Measurements from ENCODE around the gene CHGA. TPM values are rescaled to one million over a fixed set of nuclear protein-coding genes. Genes with fewer than 3 reads are reported as not detected.

Gene CHGA
- total RNA-seq, 3 donors from 2014 or later = 0.98 to 1.3 TPM; not detected in 1

DNA sequence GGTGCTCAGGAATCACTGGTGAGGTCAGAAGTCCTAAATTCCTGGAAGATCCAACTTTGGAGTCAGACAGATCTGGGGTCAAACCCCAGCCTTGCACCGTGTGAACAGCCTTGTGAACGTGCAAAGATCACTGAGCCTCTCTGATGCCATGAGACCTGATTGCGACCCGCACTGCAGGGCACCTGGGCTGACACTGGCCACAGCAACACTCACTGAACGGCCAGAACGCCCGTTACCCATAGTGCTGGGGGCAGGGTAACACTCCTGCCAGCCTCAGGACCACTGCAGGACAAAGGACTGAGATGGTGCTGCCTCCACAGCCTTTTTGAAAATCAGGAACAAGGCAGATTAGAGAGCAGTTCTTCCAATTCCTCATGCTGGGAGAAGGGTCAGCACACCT, 28.3 kb downstream of the CHGA start:
- H3K4me1 ChIP-seq = no peaks in the 10 kb centered on the region
- H3K9me3 ChIP-seq = no peaks in the 10 kb centered on the region
- H3K27ac ChIP-seq = no peak overlapping the region
- no peak overlapping the region for H3K4me3 ChIP-seq
- intact Hi-C loops (cut with DNase I; ENCODE audit: low total_unique reads) = loop anchor here (10.0 kb wide), 2 partner anchors 84 to 164 kb away; partner anchors contain the start of gene ITPK1
- no peaks in the 10 kb centered on the region for H3K27me3 ChIP-seq
- DNase-seq (ENCODE audit: low spot score in 2 of 2) = no peak
- no peak for TF ChIP-seq POLR2AphosphoS5 (IDR thresholded peaks at IDR 0.05)
- no peak for TF ChIP-seq POLR2A (IDR thresholded peaks at IDR 0.05)
- TF ChIP-seq, protein P1, sequence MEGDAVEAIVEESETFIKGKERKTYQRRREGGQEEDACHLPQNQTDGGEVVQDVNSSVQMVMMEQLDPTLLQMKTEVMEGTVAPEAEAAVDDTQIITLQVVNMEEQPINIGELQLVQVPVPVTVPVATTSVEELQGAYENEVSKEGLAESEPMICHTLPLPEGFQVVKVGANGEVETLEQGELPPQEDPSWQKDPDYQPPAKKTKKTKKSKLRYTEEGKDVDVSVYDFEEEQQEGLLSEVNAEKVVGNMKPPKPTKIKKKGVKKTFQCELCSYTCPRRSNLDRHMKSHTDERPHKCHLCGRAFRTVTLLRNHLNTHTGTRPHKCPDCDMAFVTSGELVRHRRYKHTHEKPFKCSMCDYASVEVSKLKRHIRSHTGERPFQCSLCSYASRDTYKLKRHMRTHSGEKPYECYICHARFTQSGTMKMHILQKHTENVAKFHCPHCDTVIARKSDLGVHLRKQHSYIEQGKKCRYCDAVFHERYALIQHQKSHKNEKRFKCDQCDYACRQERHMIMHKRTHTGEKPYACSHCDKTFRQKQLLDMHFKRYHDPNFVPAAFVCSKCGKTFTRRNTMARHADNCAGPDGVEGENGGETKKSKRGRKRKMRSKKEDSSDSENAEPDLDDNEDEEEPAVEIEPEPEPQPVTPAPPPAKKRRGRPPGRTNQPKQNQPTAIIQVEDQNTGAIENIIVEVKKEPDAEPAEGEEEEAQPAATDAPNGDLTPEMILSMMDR (IDR thresholded peaks at IDR 0.05) = no peak
- H3K36me3 ChIP-seq = no peaks in the 10 kb centered on the region

DNA sequence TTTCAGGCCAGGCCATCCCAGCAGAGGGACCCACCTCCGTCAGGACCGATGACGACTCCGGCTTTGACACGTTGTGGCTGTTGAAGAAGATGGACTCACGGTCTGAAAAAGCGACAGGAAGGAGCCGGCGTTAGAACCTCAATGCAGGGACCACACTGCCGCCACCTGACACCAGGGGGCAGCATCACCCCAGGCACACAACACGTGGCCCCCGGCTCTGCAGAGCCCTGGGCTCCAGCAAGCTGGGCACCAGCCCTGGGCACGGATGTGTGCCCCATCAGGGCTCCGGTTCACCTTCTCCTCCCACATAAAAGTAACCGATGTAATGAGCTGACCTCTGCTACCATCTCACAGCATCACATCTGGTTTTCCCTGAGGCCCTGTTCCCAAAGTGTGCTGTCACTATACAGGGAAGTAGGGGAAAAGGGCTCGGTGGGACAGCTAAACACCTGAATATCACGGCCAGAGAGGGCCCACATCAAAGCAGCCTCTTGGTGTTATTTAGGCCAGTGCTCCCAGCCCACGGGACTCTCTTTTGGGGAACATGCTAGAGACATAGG, 29.0 kb downstream of the CHGA start:
- DNase-seq (ENCODE audit: low spot score in 2 of 2) = peak; percentile 36 to 67
- intact Hi-C loops (cut with DNase I; ENCODE audit: low total_unique reads) = loop anchor here (10.0 kb wide), 2 partner anchors 83 to 163 kb away; partner anchors contain the start of gene ITPK1
- H3K36me3 ChIP-seq = no peaks in the 10 kb centered on the region

DNA sequence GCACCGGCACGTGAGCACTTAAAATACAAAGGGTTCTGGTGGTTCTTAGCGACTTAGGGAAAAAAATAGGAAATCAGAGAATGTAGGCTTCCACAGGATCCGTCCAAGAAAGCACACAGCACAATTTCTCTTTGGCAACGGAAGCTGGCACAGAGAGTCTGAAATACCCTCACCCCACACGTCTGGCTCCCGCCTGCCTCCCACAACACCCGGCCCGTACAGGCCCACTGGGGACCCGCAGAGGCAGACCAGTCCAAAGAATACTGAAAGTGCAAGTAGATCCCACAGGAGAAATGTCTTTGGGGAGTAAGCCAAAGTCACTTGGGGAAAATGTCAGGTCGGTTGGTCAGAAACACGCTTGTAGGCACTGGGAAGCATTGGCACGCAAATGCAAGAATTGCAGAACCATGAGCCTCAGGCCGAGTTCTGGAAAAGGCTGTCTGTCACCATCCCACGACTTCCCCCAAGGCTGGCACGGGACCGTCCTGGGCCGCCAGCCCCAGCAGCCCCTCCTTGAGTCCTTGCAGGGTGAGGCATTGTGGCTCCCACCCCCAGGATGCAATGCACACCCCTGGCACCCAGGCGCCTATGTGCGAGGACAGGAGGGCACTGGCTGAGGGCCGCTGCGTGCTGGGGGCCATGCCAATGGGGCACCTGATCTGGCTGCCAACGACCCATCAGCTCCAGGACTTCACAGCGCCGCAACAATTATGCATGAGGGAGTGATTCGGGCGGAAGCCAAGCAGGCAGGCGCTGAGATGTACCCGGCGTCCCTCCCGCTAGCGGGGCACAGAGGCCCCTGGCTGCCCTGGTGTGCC, 29.7 kb downstream of the CHGA start:
- Histone ChIP-seq H3K4me1 (no peaks in the 10 kb centered on the region), H3K27me3 (no peaks in the 10 kb centered on the region), H3K36me3 (no peaks in the 10 kb centered on the region), H3K9me3 (no peaks in the 10 kb centered on the region), H3K4me3 (peak overlapping the region in 1 of 3 donors; percentile 9), H3K27ac (no peak overlapping the region)
- no peak for TF ChIP-seq POLR2AphosphoS5 (IDR thresholded peaks at IDR 0.05)
- no peak for TF ChIP-seq POLR2A (IDR thresholded peaks at IDR 0.05)
- TF ChIP-seq, protein P1 (IDR thresholded peaks at IDR 0.05) = no peak
- intact Hi-C loops (cut with DNase I; ENCODE audit: low total_unique reads) = loop anchor here (10.0 kb wide), 2 partner anchors 82 to 162 kb away; partner anchors contain the start of gene ITPK1
- no peak for DNase-seq (ENCODE audit: low spot score in 2 of 2)

More for the DNA sequence above, 29.0 kb downstream of the CHGA start:
- no peaks in the 10 kb centered on the region for H3K4me1 ChIP-seq
- TF ChIP-seq, protein P1 (IDR thresholded peaks at IDR 0.05) = peak; percentile 69 to 91 (median 89)
- TF ChIP-seq POLR2A (IDR thresholded peaks at IDR 0.05) = no peak
- peak in 1 of 3 donors; percentile 11 for TF ChIP-seq POLR2AphosphoS5 (IDR thresholded peaks at IDR 0.05)
- H3K4me3 ChIP-seq = peak overlapping the region in 1 of 3 donors; percentile 9
- H3K27ac ChIP-seq = no peak overlapping the region
- no peaks in the 10 kb centered on the region for H3K27me3 ChIP-seq
- no peaks in the 10 kb centered on the region for H3K9me3 ChIP-seq

DNA sequence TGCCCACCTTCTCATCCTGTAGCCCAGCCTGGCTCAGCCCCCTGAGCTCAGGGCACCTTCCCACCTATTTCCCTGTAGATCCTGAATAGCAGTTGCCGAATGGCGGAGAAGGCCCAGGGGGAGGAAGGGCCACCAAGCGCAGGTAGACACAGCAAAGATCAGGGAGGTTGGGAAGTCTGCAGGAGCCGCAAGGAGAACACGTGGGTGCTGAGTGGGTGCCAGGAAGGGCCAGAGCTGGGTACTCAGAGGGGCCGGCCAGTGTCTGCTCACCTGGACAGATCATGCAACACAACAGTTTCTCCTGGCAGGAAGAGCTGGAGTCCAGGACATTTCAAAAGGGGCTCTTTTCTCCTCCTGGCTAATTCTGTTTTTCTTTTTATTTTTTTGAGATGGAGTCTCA, 30.6 kb downstream of the CHGA start:
- Histone ChIP-seq H3K36me3 (no peaks in the 10 kb centered on the region), H3K27ac (no peak overlapping the region), H3K4me3 (no peak overlapping the region), H3K4me1 (no peaks in the 10 kb centered on the region), H3K9me3 (no peaks in the 10 kb centered on the region), H3K27me3 (no peaks in the 10 kb centered on the region)
- intact Hi-C loops (cut with DNase I; ENCODE audit: low total_unique reads) = loop anchor here (10.0 kb wide), 2 partner anchors 81 to 161 kb away; partner anchors contain the start of gene ITPK1
- DNase-seq (ENCODE audit: low spot score in 2 of 2) = no peak
- TF ChIP-seq POLR2AphosphoS5 (IDR thresholded peaks at IDR 0.05) (no peak), POLR2A (IDR thresholded peaks at IDR 0.05) (no peak)
- TF ChIP-seq, protein P1 (IDR thresholded peaks at IDR 0.05) = no peak

- H3K9me3 ChIP-seq = no peaks in the 10 kb centered on the region
- H3K27me3 ChIP-seq = no peaks in the 10 kb centered on the region
- DNase-seq (ENCODE audit: low spot score in 2 of 2) = no peak
- no peaks in the 10 kb centered on the region for H3K36me3 ChIP-seq
- H3K27ac ChIP-seq = no peak overlapping the region
- no peaks in the 10 kb centered on the region for H3K4me1 ChIP-seq
- TF ChIP-seq, protein P1 (IDR thresholded peaks at IDR 0.05) = no peak
- TF ChIP-seq POLR2A (IDR thresholded peaks at IDR 0.05) (no peak), POLR2AphosphoS5 (IDR thresholded peaks at IDR 0.05) (no peak)
- intact Hi-C loops (cut with DNase I; ENCODE audit: low total_unique reads) = loop anchor here (10.0 kb wide), 2 partner anchors 80 to 160 kb away; partner anchors contain the start of gene ITPK1
- H3K4me3 ChIP-seq = no peak overlapping the region
Observed at GRCh38 chr14:92954933-92955332, 32.0 kb downstream of the CHGA start.

All from breast epithelium (tissue), 4 donors.